Ureter (tissue), 1 donor: Measurements from ENCODE around the gene CDK5R1. TPM values are rescaled to one million over a fixed set of nuclear protein-coding genes. Genes with fewer than 3 reads are reported as not detected.
"Not testable (repeated sequence)": the region's sequence is repeated elsewhere in the genome, so short reads cannot be mapped to it uniquely, and the experiment has no call there.

ENCODE experiments used
- DNase-seq: peaks from one replicate; pipeline ENCODE4 v3.0.0-alpha.2; 2020; ENCODE audit warnings: low spot score
- total RNA-seq: library from RNA; stranded (reverse); gene quantifications from one replicate; pipeline ENCODE4 v1.2.4, GENCODE V29; 2023
- donor health status: DM: yes; HTN: yes; CAD: no.

The CDK5R1 gene
- total RNA-seq, 1 donor from 2014 or later, result 0.83 TPM

- DNase-seq, result no peak
Observed at GRCh38 chr17:32516940-32517701, 30.3 kb downstream of the CDK5R1 start.

- no peak for DNase-seq
Observed at GRCh38 chr17:32517982-32518381, 31.2 kb downstream of the CDK5R1 start.

GRCh38 chr17:32518646-32519227, 31.9 kb downstream of the CDK5R1 start:
- no peak for DNase-seq

GRCh38 chr17:32519228-32520103, 32.7 kb downstream of the CDK5R1 start:
- no peak for DNase-seq

DNA sequence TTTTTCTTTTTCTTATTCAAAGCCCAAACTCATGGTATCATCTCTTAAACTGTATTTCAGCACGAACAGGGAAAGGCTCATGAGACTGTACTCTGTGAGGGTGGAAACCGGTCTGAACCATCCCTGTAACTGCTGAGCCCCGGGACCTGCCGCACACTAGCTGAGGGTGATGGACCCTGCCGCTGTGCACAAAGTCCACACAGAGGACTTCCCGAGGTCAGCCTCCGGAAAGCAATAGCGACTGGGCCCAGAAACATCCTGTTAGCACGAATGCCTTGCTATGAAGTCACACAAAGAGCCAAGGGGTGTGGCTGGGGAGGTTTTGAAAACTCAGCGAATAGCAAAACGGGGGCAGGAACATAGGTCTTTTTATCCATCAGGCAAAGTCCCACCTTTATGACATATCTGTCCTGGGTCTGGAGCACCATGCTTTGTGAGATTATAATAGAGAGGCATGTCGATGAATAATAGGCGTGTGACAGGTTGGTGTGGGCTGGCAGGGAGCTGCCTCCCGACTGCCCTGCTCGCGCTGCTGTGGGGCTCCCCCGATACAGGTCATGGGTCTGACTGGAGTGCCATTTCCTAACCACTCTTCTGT, 33.4 kb downstream of the CDK5R1 start:
- DNase-seq, result no peak

DNA sequence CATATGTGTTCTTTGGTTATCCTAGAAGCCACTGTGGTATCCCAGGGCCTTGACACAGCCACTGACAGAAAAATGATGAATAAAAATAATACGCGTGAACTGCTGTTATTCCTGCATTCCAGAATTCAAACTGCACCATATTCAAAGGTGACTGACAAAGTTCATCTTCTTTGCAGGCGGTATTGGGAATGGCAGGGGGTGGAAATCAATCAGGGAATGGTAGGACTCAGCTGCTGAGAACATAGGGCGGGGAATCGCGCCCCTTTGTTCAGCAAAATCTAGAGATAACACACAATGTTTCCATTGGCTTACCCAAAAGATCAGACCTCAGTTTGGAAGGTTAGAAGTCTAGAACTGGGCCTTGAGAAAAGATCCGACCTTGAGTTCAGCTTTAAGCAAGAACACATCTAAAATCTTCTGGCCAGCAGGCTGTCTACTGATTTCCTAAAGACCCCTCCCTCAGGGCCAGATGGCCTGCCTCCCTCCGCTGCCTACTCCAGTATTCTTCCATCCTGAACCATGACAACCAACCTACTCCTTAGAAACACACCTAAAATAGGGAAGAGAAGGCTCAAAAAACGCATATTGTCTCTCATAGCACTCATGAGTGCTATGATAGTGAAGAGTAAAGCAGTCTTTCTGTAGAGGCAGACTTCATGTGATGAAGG, 34.1 kb downstream of the CDK5R1 start:
- DNase-seq, result no peak

GRCh38 chr17:32523017-32523680, 36.4 kb downstream of the CDK5R1 start:
- no peak for DNase-seq

DNA sequence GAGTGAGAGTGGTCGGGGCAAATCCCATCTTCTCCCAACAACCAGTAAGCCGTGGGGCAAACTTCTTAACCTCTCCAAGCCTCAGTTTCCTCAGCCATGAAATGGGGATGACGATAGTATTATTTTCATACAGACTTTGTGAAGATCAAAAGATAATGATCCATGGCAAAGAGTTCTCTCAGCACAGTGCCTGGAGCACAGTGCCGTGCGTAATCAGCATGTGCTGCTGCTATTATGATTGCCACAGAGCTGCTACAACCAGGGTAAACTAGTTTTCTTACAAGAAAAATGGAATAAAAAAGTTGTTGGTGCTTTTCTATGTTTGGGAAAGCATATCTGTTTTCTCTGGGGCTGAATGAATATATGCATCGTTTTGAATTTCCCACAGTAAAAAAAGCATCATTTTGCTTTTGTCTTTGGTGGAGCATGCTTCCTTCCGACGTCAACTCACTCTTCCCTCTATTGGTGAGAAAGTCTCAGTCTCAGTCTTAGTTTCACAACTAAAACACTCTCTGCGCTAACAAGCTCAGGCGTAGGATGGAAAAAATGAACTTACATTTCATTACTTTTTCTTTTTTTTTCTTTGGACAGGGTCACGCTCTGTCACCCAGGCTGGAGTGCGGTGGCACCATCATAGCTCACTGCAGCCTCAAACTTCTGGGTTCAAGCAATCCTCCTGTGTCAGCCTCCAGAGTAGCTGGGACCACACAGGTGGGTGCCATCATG, 37.2 kb downstream of the CDK5R1 start:
- no peak for DNase-seq

- not testable (repeated sequence) for DNase-seq
Observed at GRCh38 chr17:32524553-32524880, 37.7 kb downstream of the CDK5R1 start.

DNA sequence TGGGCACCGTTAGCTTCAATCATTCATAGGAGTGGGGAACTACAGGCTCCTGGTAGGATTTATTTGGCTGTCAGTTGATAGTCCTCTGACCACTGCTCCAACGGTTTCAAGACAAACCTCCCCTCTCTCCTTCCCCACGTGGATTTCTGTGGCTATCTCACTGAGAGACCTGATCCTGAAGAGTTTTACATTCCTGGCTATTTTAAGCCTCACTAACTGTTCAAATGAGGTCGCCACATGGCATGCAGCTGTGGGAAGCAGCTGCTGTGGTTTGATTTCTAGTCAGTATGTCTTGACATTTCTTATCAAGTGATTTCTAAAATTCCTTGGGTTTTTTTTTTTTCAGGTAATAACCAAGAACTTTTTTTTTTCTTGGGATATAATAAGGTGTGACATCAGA, 38.3 kb downstream of the CDK5R1 start:
- no peak for DNase-seq

GRCh38 chr17:32527146-32527545, 40.4 kb downstream of the CDK5R1 start:
- DNase-seq, result no peak

GRCh38 chr17:32528825-32529224, 42.0 kb downstream of the CDK5R1 start:
- no peak for DNase-seq

- no peak for DNase-seq
Observed at GRCh38 chr17:32529604-32530003, 42.8 kb downstream of the CDK5R1 start.

GRCh38 chr17:32533296-32533695, 46.5 kb downstream of the CDK5R1 start:
- no peak for DNase-seq

GRCh38 chr17:32536736-32537643, 50.2 kb downstream of the CDK5R1 start:
- no peak for DNase-seq
